HEK293 (cell line): ENCODE data around the gene UNC45B.

Experiments
- BCL11A ChIP-seq: fragments of 450-650 bp; formaldehyde crosslinking; IDR thresholded peaks from 2 replicates; pipeline ENCODE4 v1.5.1; 2016; ENCODE audit warnings: low read depth, missing biosample characterization, missing genetic modification characterization
- ZNF274 ChIP-seq, 2 experiments: fragments of 200-500 bp in 1 of 2; fragments of 450-650 bp in 1 of 2; sonication (Bioruptor generic) in 1 of 2; formaldehyde crosslinking in 1 of 2; IDR thresholded peaks; 2 replicates each; pipeline versions ENCODE4 v1.5.1 to v1.6.1; 2014 to 2016; ENCODE audit warnings: borderline replicate concordance in 1 of 2, inconsistent platforms in 1 of 2, low read length in 1 of 2, missing biosample characterization in 1 of 2, missing genetic modification characterization in 1 of 2
- ZNF610 ChIP-seq: fragments of 450-650 bp; formaldehyde crosslinking; IDR thresholded peaks from 2 replicates; pipeline ENCODE4 v1.5.1; 2016; ENCODE audit warnings: missing biosample characterization, missing genetic modification characterization, borderline replicate concordance
- ZNF76 ChIP-seq: fragments of 450-650 bp; formaldehyde crosslinking; IDR thresholded peaks from 2 replicates; pipeline ENCODE4; 2016; ENCODE audit warnings: low read depth, missing biosample characterization, missing genetic modification characterization, borderline replicate concordance
- TF ChIP-seq, protein P1 (sequence below): fragments of 450-650 bp; formaldehyde crosslinking; IDR thresholded peaks from 2 replicates; pipeline ENCODE4 v1.5.1; 2016; ENCODE audit warnings: missing biosample characterization, missing genetic modification characterization
- TF ChIP-seq, protein P2 (sequence below): fragments of 450-650 bp; formaldehyde crosslinking; IDR thresholded peaks from 2 replicates; pipeline ENCODE4 v1.5.1; 2016; ENCODE audit warnings: missing biosample characterization, missing genetic modification characterization, low read depth

DNA sequence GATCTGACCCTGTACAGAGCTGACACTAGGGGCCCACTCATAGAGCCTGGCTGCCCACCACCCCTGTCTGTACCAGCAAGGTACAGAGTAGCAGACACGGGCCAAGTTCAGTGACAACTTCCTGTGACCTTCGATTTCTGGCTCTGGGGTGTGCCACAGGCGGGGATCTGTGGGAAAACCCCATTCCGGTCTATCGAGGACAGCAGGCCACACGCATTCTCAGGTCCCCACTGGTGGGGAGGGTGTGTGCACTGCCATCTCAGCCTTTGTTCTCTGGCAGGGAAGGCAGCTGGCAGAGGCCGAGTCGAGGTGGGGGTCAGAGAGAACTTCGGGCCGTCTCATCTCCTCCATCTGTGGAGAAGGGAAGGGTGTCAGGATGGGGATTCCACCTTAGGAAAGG lies 15.5 kb upstream of the UNC45B start:
- TF ChIP-seq, protein P1, sequence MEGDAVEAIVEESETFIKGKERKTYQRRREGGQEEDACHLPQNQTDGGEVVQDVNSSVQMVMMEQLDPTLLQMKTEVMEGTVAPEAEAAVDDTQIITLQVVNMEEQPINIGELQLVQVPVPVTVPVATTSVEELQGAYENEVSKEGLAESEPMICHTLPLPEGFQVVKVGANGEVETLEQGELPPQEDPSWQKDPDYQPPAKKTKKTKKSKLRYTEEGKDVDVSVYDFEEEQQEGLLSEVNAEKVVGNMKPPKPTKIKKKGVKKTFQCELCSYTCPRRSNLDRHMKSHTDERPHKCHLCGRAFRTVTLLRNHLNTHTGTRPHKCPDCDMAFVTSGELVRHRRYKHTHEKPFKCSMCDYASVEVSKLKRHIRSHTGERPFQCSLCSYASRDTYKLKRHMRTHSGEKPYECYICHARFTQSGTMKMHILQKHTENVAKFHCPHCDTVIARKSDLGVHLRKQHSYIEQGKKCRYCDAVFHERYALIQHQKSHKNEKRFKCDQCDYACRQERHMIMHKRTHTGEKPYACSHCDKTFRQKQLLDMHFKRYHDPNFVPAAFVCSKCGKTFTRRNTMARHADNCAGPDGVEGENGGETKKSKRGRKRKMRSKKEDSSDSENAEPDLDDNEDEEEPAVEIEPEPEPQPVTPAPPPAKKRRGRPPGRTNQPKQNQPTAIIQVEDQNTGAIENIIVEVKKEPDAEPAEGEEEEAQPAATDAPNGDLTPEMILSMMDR (tag by site-specific recombination), result no peak
- TF ChIP-seq BCL11A (tag by site-specific recombination), result no peak
- TF ChIP-seq ZNF76 (tag by site-specific recombination), result no peak
- TF ChIP-seq, protein P2, sequence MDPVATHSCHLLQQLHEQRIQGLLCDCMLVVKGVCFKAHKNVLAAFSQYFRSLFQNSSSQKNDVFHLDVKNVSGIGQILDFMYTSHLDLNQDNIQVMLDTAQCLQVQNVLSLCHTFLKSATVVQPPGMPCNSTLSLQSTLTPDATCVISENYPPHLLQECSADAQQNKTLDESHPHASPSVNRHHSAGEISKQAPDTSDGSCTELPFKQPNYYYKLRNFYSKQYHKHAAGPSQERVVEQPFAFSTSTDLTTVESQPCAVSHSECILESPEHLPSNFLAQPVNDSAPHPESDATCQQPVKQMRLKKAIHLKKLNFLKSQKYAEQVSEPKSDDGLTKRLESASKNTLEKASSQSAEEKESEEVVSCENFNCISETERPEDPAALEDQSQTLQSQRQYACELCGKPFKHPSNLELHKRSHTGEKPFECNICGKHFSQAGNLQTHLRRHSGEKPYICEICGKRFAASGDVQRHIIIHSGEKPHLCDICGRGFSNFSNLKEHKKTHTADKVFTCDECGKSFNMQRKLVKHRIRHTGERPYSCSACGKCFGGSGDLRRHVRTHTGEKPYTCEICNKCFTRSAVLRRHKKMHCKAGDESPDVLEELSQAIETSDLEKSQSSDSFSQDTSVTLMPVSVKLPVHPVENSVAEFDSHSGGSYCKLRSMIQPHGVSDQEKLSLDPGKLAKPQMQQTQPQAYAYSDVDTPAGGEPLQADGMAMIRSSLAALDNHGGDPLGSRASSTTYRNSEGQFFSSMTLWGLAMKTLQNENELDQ (tag by site-specific recombination), result no peak
- no peak for TF ChIP-seq ZNF274 (IDR thresholded peaks at IDR 0.05; ENCODE audit: low read length)
- TF ChIP-seq ZNF274 (tag by site-specific recombination; IDR thresholded peaks at IDR 0.05; ENCODE audit: borderline replicate concordance), result no peak
- TF ChIP-seq ZNF610 (tag by site-specific recombination), result no peak
